DMS153 treated with DMSO at 0.1 percent for 48 hours (cell line): ENCODE measurements around the gene C10orf62.
"Not testable (repeated sequence)": the region's sequence is repeated elsewhere in the genome, so short reads cannot be mapped to it uniquely, and the experiment has no call there.

Source experiments
- DNase-seq: peaks from one replicate; lab custom pipeline; 2025; ENCODE audit not compliant: unreplicated experiment; lab: John Stamatoyannopoulos, UW

C10orf62 gene

DNA sequence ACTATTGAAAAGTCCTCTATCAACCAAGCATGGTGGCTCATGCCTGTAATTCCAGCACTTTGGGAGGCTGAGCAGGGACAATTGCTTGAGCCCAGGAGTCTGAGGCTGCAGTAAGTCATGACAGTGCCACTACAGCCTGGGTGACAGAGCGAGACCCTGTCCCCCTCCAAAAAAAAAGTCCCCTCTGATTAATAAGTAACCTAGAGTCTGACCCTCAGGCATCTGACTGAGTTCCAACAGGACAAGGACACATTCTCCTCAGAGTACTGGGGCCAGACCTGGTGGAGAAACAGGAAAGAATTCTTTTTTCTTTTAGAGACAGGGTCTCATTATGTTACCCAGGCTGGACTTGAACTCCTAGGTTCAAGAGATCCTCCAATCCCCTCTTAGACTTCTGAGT is 33.8 kb downstream of the C10orf62 start:
- no peak for DNase-seq

DNA sequence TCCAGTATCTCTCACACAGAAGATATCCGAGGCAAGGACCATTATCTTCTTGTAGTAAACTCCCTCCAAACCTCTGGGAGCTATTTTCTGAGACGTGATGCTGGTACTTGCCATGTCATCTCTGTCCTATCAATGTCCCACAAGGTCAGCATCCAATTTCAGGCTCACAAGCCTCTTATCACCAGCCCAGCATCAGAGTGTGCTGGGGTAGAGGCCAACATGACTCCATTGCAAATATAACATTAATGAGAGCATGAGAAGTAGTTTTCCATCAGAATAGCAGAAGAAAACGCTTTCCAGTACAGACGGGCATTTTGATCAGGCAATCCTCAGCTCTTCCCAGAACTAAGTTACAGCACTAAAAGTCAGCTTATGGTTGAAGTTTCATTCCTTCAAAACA is 38.2 kb downstream of the C10orf62 start:
- DNase-seq, result no peak

DNA sequence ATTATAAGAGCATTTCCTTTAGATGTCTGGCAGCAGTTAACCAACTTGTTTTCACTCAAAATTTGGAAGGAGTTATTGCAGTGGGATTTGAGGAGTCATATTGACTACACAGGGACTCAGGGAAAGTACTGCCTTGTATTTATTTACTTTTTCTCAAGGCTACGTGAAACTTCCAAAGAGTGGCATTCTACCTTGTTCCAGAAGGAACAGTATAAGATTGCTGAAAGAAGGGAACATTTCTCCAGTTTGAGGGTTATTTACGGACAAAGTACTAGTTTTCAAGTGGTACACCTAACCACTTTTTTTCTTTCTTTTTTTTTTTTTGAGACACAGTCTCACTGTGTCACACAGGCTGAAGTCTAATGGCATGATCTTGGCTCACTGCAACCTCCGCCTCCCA is 38.7 kb downstream of the C10orf62 start:
- no peak for DNase-seq

DNA sequence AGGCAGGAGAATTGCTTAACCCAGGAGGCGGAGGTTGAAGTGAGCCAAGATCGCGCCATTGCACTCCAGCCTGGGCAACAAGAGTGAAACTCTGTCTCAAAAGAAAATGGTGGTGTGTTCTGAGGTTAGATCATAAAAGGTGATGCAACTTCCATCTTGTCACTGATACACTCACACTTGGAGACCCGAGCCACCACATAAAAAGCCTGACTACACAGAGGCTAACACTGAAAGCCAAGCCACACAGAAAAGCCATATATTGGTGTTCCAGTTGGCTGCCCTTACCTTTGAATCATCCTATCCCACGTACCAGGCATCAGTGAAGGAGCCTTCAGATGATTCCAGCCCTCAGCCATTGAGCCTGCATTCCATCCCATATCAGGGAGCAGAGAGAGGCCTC is 39.8 kb downstream of the C10orf62 start:
- DNase-seq, result no peak

DNA sequence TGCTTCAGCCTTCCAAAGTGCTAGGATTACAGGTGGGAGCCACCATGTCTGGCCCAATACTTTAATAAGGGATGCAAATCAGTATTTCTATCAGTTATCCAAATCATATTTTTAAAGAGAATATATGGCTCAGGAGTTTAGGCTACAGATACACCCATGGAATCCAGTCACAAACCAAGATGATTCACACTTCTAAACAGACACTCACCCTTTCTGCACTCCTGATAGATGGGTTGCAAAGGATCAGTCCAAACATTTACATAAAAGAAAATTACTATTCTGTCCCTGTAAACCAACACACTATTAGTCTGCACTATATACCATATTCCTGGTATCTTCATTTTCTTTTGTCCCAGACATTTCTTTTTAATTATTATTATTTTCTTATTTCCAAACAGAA is 41.6 kb downstream of the C10orf62 start:
- DNase-seq, result no peak

DNA sequence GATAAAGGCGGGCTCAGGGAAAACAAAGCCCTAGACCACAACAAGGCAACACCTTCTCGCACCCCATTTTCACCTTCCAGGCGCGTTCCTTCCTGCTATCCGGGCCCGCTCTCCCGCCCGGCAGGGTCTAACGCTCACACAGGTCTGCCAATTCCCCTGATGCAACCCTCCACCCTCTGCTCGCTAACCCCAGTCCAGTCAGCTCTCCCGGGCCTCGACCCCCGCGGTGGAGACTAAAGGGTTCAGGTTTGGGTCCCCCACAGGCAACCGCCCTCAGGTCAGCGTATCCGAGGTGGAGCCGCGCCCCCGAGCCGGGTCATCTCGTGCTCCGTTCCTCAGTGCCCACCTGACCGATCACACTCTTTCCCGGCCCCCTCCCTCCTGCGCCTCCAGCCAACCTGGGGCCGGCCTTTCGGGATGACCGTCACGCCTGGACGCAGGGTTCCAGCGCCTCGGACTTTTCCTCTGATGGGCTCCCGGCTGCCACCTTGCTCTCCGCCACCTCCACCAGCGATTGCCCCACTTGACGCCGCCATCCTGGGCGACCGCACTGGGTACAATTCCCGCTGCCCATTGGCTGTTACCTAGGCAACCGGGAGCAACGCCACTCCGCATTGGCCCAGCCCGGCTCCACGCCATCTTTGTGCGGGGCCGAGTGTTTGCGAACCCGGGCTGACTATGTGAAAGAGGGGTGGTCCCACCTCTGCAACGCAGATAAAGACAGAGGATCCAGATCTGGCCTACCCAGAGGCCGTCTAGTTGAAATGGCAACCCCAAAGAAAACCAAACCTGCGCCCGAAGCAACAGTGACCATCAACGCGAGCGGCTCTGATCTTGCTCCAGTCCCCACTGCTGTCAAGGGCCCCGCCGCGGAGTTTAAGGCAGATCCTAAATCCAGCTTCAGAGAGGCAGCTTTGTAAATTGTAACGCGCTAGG is 43.7 kb downstream of the C10orf62 start, which contains the start of gene MORN4:
Gene MORN4 (minus strand): TSS at position 552 of the 936 bp plus-strand sequence. CDS start 13,847 bp downstream, outside the sequence.
- peak; percentile 92 for DNase-seq

DNA sequence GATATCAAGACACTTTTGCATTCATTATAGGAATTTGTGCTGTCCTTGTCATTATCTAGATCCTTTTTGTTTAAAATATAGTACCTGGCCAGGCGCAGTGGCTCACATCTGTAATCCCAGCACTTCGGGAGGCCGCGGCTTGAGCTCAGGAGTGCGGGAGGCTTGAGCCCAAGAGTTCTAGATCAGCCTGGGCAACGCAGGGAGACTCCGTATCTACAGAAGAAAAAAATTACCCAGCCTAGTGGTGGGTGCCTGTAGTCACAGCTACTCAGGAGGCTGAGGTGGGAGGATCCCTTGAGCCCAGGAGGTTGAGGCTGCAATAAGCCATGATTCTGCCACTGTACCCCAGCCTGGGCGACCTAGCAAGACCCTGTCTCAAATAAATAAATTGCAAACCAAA is 44.4 kb downstream of the C10orf62 start:
- no peak for DNase-seq

DNA sequence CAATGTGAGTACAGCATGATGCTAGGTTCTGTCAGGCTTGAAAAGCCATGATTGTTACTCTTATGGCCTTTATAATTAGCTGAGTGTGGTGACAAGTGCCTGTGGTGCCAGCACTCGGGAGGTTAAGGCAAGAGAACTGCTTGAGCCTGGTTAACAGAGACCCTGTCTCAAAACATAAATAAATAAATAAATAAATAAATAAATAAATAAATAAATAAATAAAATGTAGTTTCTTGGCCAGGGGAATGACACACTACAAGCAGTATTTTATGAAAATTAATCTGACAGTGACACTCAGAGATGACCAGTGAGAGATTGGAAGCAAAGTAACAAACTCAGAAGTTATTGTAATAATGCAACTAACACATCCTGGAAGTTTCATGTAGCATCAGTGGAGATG is 46.1 kb downstream of the C10orf62 start:
- DNase-seq, result no peak

DNA sequence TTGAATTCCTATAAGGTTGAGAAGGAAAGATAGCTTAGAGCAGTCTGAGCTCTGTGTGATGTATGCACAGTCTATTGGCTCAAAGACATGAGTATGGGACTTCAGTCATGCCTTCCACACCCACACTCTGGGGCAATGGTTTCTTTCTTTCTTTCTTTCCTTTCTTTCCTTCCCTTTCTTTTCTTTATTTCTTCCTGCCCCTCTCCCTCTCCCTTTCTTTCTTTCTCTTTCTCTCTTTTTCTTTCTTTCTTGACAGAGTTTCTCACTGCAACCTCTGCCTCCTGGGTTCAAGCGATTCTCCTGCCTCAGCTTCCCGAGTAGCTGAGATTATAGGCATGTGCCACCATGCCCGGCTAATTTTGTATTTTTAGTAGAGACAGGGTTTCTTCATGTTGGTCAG is 49.6 kb downstream of the C10orf62 start:
- DNase-seq, result not testable (repeated sequence)

DNA sequence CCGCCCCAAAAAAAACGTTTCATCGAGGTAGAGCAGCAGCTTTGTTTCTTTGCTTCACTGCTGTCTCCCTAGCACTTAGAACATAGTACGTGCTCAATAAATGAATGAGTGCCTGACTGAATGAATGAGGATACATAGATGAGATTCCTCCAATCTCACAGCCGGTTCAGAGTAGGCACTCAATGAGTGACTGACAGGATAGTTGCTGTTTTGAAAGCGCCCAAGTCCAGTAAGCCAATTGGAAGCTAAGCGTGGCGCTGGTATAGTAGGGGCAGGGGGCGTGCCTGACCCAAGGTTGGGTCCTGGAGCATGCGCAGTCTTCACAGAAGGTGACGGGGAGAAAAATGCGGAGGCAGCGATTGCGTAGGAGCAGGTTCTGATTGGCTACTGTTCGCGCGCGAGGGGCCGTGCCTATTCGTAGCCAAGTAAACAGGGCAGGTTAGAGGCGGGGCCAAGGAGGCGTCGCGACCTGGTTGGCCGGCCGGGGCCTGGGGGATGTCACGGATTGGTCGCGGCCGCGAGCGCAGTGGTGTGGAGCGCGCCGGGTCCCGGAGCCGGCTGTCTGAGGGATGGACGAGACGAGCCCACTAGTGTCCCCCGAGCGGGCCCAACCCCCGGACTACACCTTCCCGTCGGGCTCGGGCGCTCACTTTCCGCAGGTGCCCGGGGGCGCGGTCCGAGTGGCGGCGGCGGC is 50.8 kb downstream of the C10orf62 start, which contains the start of gene PI4K2A:
Gene PI4K2A (plus strand): TSS at position 498 of the 694 bp plus-strand sequence. CDS start 72 bp downstream, at position 570.
- DNase-seq, result peak; percentile 98
